Measurements from ENCODE around the gene CASP3. TPM values are rescaled to one million over a fixed set of nuclear protein-coding genes. Genes with fewer than 3 reads are reported as not detected.
A peak's percentile ranks its signal among the peaks of the same experiment; 100 is the strongest.

CASP3 gene
- total RNA-seq, 4 donors from 2014 or later = 6.2 to 147 (median 35.1) TPM

DNA sequence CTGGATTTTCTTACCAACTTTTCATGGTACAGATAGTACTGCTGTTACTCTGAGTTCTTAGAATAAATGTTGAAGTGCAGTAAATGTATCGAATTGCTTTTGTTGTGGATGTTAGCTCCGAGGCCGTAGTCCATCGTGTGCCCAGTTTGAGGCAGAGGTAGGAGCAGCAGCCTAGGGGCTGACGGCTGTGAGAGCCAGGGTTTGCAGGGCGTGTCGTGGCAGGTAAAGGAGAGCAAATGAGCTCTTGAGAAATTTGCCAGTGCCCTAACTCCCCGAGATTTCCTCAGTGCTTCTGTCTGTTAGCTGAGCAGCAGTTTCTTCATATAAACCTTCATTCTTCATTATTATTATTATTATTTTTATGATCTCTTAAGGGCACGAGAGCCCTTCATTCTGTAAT, 21.9 kb upstream of the CASP3 start:
- intact Hi-C loops (cut with DNase I; ENCODE audit: low total_unique reads) (no loop called here), in situ Hi-C loops (cut with MboI; ENCODE audit: low pct_ligation_motif_present in 1 of 4, low pct_unique_long_range_greater_than_20kb in 1 of 4, low sequenced_read_pairs in 3 of 4) (no loop called here)
- TF ChIP-seq POLR2A (IDR thresholded peaks at IDR 0.05) = no peak
- peak; percentile 47 for DNase-seq
- H3K9me3 ChIP-seq = no peaks in the 10 kb centered on the region
- no peak overlapping the region for H3K27ac ChIP-seq
- H3K4me3 ChIP-seq = no peak overlapping the region
- H3K36me3 ChIP-seq = peaks cover 0 to 10% (median 2%) of the 10 kb centered on the region in 4 donors
- H3K27me3 ChIP-seq = no peaks in the 10 kb centered on the region
- WGBS, 2 donors (ENCODE audit: low coverage in 1 of 2) = 66 to 67% methylated on average over 9 of the region's 9 CpGs
- H3K4me1 ChIP-seq = peaks cover 0 to 25% (median 9%) of the 10 kb centered on the region in 4 donors

DNA sequence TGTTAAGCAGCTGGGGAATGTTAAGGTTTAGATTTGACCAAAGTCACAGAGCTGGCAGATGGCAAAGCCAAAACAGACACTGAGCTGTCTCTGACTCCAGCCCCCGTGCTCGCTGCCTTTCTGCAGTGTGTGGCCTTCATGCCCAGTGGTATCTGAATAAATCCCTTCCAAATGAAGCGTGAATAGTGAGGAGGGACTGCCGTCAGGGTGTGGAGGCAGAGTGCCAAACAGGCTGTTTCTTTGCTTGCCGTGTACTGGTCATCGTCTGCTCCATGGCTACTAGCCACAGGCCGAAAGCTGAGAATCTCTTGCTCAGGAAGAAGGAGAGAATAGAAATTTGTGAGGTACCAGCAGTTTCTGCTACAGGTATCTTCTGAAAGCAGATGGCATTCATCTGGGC, 20.0 kb upstream of the CASP3 start:
- peak overlapping the region in 2 of 4 donors; percentile 7 to 18 for H3K27ac ChIP-seq

DNA sequence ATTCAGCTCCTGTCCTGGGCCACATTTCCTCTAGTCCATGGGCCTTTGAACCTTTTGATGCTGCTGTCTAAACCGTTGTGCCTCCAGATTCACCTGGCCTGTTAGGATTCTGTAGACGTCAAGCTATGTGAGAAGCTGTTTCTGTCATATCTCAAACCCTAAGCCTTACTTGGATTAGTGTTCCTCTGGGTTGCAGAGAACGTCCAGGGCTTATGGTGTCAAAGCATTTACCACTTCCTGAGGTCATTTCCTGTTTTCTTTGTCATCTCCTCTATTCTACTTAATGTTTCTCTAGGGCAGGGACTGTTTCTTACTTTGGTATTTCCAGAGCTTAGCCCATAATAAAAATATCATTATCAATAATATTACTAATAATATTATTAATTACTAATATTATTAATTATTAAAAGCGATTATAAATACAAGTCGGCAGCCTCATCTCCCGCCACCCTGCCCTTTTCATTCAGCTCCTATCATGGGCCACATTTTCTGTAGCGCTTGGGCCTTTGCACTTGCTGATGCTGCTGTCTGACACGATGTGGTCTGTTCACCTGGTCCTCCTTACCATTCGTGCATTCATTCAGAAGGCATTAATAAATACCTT, 19.4 kb upstream of the CASP3 start:
- no peak overlapping the region for H3K4me3 ChIP-seq
- H3K9me3 ChIP-seq = no peaks in the 10 kb centered on the region
- H3K27me3 ChIP-seq = no peaks in the 10 kb centered on the region
- intact Hi-C loops (cut with DNase I; ENCODE audit: low total_unique reads) = no loop called here
- in situ Hi-C loops (cut with MboI; ENCODE audit: low pct_ligation_motif_present in 1 of 4, low pct_unique_long_range_greater_than_20kb in 1 of 4, low sequenced_read_pairs in 3 of 4) = no loop called here
- TF ChIP-seq POLR2A (IDR thresholded peaks at IDR 0.05) (no peak), POLR2AphosphoS5 (IDR thresholded peaks at IDR 0.05) (no peak), EP300 (IDR thresholded peaks at IDR 0.05; ENCODE audit: low read depth) (no peak)
- TF ChIP-seq, protein P1, sequence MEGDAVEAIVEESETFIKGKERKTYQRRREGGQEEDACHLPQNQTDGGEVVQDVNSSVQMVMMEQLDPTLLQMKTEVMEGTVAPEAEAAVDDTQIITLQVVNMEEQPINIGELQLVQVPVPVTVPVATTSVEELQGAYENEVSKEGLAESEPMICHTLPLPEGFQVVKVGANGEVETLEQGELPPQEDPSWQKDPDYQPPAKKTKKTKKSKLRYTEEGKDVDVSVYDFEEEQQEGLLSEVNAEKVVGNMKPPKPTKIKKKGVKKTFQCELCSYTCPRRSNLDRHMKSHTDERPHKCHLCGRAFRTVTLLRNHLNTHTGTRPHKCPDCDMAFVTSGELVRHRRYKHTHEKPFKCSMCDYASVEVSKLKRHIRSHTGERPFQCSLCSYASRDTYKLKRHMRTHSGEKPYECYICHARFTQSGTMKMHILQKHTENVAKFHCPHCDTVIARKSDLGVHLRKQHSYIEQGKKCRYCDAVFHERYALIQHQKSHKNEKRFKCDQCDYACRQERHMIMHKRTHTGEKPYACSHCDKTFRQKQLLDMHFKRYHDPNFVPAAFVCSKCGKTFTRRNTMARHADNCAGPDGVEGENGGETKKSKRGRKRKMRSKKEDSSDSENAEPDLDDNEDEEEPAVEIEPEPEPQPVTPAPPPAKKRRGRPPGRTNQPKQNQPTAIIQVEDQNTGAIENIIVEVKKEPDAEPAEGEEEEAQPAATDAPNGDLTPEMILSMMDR (IDR thresholded peaks at IDR 0.05) = no peak
- peaks cover 0 to 20% (median 5%) of the 10 kb centered on the region in 4 donors for H3K4me1 ChIP-seq
- H3K36me3 ChIP-seq = peaks cover 0 to 10% (median 2%) of the 10 kb centered on the region in 4 donors
- 66 to 80% methylated on average over 9 of the region's 9 CpGs for WGBS, 2 donors (ENCODE audit: low coverage in 1 of 2)
- peak overlapping the region in 3 of 4 donors; percentile 7 to 39 (median 18) for H3K27ac ChIP-seq
- DNase-seq = no peak

More for the DNA sequence above, 20.0 kb upstream of the CASP3 start:
- Histone ChIP-seq H3K9me3 (no peaks in the 10 kb centered on the region), H3K4me3 (no peak overlapping the region), H3K36me3 (peaks cover 0 to 10% (median 2%) of the 10 kb centered on the region in 4 donors), H3K27me3 (no peaks in the 10 kb centered on the region), H3K4me1 (peaks cover 0 to 20% (median 5%) of the 10 kb centered on the region in 4 donors)
- 88 to 100% methylated on average over 2 to 7 of the region's 7 CpGs for WGBS, 2 donors (ENCODE audit: low coverage in 1 of 2)
- no peak for DNase-seq
- in situ Hi-C loops (cut with MboI; ENCODE audit: low pct_ligation_motif_present in 1 of 4, low pct_unique_long_range_greater_than_20kb in 1 of 4, low sequenced_read_pairs in 3 of 4) (no loop called here), intact Hi-C loops (cut with DNase I; ENCODE audit: low total_unique reads) (no loop called here)
- TF ChIP-seq EP300 (IDR thresholded peaks at IDR 0.05; ENCODE audit: low read depth) = no peak
- TF ChIP-seq, protein P1 (IDR thresholded peaks at IDR 0.05) = no peak
- no peak for TF ChIP-seq POLR2A (IDR thresholded peaks at IDR 0.05)
- no peak for TF ChIP-seq POLR2AphosphoS5 (IDR thresholded peaks at IDR 0.05)

DNA sequence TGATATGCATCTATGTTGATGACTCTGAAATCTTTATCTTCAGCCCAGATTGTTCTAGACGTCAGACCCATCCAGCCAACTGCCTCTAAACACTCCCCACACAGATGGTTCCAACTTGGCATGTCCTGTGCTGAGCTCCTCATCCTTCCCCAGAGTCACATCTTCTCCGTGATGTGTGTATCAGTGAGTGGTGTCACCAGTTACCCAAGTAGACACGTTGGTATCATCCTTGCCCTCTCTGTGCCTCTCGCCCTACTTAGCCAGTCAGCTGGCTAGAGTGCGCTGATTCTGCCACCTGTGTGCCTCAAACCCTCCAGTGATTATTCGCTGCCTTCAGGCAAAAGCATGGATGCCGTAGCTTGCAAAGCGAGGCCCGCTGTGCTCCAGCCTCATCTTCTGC, 18.8 kb upstream of the CASP3 start:
- 90% methylated on average over 9 of the region's 9 CpGs; no CpG with 5 or more reads in 1 of the 2 donors for WGBS, 2 donors (ENCODE audit: low coverage in 1 of 2)
- no peak for DNase-seq
- Histone ChIP-seq H3K36me3 (peaks cover 0 to 10% (median 2%) of the 10 kb centered on the region in 4 donors), H3K9me3 (no peaks in the 10 kb centered on the region), H3K27ac (peak overlapping the region in 2 of 4 donors; percentile 1 to 39), H3K4me1 (peaks cover 0 to 20% (median 5%) of the 10 kb centered on the region in 4 donors), H3K27me3 (no peaks in the 10 kb centered on the region), H3K4me3 (no peak overlapping the region)
- in situ Hi-C loops (cut with MboI; ENCODE audit: low pct_ligation_motif_present in 1 of 4, low pct_unique_long_range_greater_than_20kb in 1 of 4, low sequenced_read_pairs in 3 of 4) (no loop called here), intact Hi-C loops (cut with DNase I; ENCODE audit: low total_unique reads) (no loop called here)
- TF ChIP-seq, protein P1 (IDR thresholded peaks at IDR 0.05) = no peak
- TF ChIP-seq POLR2AphosphoS5 (IDR thresholded peaks at IDR 0.05) = no peak
